SK-N-SH treated with all-trans-retinoic acid at 6 μM for 48 hours (cell line): ENCODE measurements around the gene ITGB7.

ENCODE experiments used
- ATAC-seq: fragments of 200-7000 bp; cut with Tn5 transposase; 3 replicates; pipeline ENCODE4 v1.9.1; 2020; ENCODE audit warnings: mild to moderate bottlenecking, moderate library complexity
- ARNTL ChIP-seq: fragments of 450-650 bp; formaldehyde crosslinking; IDR thresholded peaks from 2 replicates; pipeline ENCODE4 v1.5.0; 2020; ENCODE audit warnings: low read depth, mild to moderate bottlenecking, moderate library complexity, borderline replicate concordance
- CSDC2 ChIP-seq: fragments of 250-450 bp; sonication (Bioruptor Pico); IDR thresholded peaks from 2 replicates; pipeline ENCODE4 v1.5.0; 2020; ENCODE audit warnings: mild to moderate bottlenecking, moderate library complexity
- ESRRG ChIP-seq: fragments of 250-450 bp; sonication (Bioruptor Pico); IDR thresholded peaks from 2 replicates; pipeline ENCODE4 v1.6.1; 2021; ENCODE audit warnings: mild to moderate bottlenecking
- GLIS3 ChIP-seq: fragments of 250-450 bp; sonication (Bioruptor Pico); IDR thresholded peaks from 2 replicates; pipeline ENCODE4 v1.5.0; 2020; ENCODE audit warnings: mild to moderate bottlenecking, moderate library complexity
- ISL1 ChIP-seq: fragments of 250-450 bp; sonication (Bioruptor Pico); IDR thresholded peaks from 2 replicates; pipeline ENCODE4 v2.1.2; 2022; ENCODE audit warnings: mild to moderate bottlenecking, moderate library complexity
- OSR1 ChIP-seq: fragments of 250-450 bp; sonication (Bioruptor Pico); IDR thresholded peaks from 2 replicates; pipeline ENCODE4 v1.8.0; 2022; ENCODE audit warnings: moderate library complexity, mild to moderate bottlenecking, inconsistent platforms
- SNAI2 ChIP-seq: fragments of 250-450 bp; sonication (Bioruptor Pico); IDR thresholded peaks from 2 replicates; pipeline ENCODE4 v1.5.0; 2020; ENCODE audit warnings: mild to moderate bottlenecking, moderate library complexity
- TOX ChIP-seq: fragments of 250-450 bp; sonication (Bioruptor Pico); IDR thresholded peaks from 2 replicates; pipeline ENCODE4 v1.8.0; 2021; ENCODE audit warnings: mild to moderate bottlenecking, moderate library complexity, borderline replicate concordance
- ZC3H10 ChIP-seq: fragments of 250-450 bp; sonication (Bioruptor Pico); IDR thresholded peaks from 2 replicates; pipeline ENCODE4 v1.5.1; 2021; ENCODE audit warnings: mild to moderate bottlenecking, moderate library complexity
- ZFP3 ChIP-seq: fragments of 250-450 bp; sonication (Bioruptor Pico); IDR thresholded peaks from 2 replicates; pipeline ENCODE4 v1.5.0; 2020; ENCODE audit warnings: mild to moderate bottlenecking, moderate library complexity
- ZFP30 ChIP-seq: fragments of 450-650 bp; formaldehyde crosslinking; IDR thresholded peaks from 2 replicates; pipeline ENCODE4 v1.5.0; 2022; ENCODE audit warnings: mild to moderate bottlenecking, moderate library complexity
- ZNF565 ChIP-seq: fragments of 450-650 bp; formaldehyde crosslinking; conservative IDR thresholded peaks from 2 replicates; pipeline ENCODE4 v1.5.0; 2020; ENCODE audit warnings: low read depth, mild to moderate bottlenecking, moderate library complexity
- ZNF70 ChIP-seq: fragments of 450-650 bp; formaldehyde crosslinking; IDR thresholded peaks from 2 replicates; pipeline ENCODE4 v1.5.0; 2020; ENCODE audit warnings: mild to moderate bottlenecking, moderate library complexity
- TF ChIP-seq, protein P1 (sequence below): fragments of 250-450 bp; sonication (Bioruptor Pico); IDR thresholded peaks from 2 replicates; pipeline ENCODE4 v1.8.0; 2021; ENCODE audit warnings: low read depth, mild to moderate bottlenecking, moderate library complexity, borderline replicate concordance
- TF ChIP-seq, protein P2 (sequence below): fragments of 250-450 bp; sonication (Bioruptor Pico); IDR thresholded peaks from 2 replicates; pipeline ENCODE4 v1.5.1; 2021; ENCODE audit warnings: mild to moderate bottlenecking, moderate library complexity
- TF ChIP-seq, protein P3 (sequence below): fragments of 250-450 bp; sonication (Bioruptor Pico); IDR thresholded peaks from 2 replicates; pipeline ENCODE4 v1.8.0; 2020; ENCODE audit warnings: mild to moderate bottlenecking, moderate library complexity, borderline replicate concordance
- TF ChIP-seq, protein P4 (sequence below): fragments of 250-450 bp; sonication (Bioruptor Pico); IDR thresholded peaks from 2 replicates; pipeline ENCODE4 v1.5.0; 2020; ENCODE audit warnings: mild to moderate bottlenecking, moderate library complexity

The ITGB7 gene

DNA sequence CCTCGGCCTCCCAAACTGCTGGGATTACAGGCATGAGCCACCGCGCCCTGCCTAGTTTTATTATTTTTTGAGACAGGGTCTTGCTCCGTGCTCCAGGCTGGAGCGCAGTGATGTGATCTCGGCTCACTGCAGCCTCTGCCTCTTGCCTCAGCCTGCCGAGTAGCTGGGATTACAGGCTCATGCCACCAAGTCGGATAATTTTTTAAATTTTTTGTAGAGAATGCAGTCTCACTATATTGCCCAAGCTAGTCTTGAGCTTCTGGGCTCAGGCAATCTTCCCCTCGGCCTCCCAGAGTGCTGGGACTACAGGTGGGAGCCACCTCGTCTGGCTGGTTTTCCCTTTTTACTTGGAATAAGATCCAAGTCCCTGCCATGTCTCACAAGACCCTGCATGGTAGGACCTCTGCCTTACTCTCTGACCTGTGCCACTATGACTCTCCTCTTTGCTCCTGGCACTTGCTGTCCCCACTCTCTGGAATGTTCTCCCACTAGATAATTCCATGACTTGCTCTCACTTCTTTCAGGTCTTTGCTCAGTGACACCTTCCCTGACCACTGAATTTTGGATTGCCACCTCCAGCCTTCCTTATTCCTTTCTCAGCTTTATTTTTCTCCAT, 32.7 kb upstream of the ITGB7 start:
- ATAC-seq: no peak

DNA sequence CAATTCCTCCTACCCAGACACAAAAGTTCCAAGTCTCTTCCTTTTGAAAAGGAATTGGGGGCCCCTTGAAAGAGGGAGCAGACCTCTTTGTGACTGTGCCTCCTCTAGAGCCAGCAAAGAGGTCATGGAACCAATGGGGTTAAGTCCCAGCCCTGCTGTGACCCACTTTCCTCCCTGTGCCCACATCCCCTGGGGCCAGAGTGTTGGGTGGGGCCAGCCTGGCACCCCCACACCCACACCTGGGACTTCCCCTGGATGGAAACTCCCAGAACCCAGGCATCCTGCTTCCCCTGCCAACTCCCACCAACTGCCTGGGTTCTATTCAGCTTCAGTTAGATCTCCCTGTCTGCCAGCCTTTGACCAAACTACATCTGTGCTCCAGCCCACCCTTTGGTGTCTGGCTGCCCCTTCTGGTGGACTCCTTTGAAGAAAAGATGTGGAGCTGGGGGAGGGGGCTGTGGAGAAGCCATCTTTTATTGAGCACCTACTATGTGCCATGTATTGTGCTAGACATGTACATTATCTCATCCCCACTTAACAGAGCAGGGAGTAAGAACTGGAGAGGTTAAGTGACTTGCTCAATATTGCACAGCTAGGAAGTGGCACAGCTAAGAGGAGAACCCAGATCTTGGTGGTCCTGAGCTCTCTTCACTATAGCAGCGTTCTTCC, 29.5 kb upstream of the ITGB7 start:
- TF ChIP-seq ZNF565: no peak
- TF ChIP-seq, protein P1, sequence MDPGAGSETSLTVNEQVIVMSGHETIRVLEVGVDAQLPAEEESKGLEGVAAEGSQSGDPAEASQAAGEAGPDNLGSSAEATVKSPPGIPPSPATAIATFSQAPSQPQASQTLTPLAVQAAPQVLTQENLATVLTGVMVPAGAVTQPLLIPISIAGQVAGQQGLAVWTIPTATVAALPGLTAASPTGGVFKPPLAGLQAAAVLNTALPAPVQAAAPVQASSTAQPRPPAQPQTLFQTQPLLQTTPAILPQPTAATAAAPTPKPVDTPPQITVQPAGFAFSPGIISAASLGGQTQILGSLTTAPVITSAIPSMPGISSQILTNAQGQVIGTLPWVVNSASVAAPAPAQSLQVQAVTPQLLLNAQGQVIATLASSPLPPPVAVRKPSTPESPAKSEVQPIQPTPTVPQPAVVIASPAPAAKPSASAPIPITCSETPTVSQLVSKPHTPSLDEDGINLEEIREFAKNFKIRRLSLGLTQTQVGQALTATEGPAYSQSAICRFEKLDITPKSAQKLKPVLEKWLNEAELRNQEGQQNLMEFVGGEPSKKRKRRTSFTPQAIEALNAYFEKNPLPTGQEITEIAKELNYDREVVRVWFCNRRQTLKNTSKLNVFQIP: no peak
- no peak for TF ChIP-seq SNAI2 (CRISPR knock-in tag)
- TF ChIP-seq, protein P2, sequence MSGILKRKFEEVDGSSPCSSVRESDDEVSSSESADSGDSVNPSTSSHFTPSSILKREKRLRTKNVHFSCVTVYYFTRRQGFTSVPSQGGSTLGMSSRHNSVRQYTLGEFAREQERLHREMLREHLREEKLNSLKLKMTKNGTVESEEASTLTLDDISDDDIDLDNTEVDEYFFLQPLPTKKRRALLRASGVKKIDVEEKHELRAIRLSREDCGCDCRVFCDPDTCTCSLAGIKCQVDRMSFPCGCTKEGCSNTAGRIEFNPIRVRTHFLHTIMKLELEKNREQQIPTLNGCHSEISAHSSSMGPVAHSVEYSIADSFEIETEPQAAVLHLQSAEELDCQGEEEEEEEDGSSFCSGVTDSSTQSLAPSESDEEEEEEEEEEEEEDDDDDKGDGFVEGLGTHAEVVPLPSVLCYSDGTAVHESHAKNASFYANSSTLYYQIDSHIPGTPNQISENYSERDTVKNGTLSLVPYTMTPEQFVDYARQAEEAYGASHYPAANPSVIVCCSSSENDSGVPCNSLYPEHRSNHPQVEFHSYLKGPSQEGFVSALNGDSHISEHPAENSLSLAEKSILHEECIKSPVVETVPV: no peak
- TF ChIP-seq ESRRG (CRISPR knock-in tag): no peak
- TF ChIP-seq GLIS3 (CRISPR knock-in tag): no peak
- no peak for TF ChIP-seq ZFP30 (CRISPR knock-in tag)
- TF ChIP-seq CSDC2: no peak
- no peak for TF ChIP-seq ZNF70 (CRISPR knock-in tag)
- TF ChIP-seq, protein P3, sequence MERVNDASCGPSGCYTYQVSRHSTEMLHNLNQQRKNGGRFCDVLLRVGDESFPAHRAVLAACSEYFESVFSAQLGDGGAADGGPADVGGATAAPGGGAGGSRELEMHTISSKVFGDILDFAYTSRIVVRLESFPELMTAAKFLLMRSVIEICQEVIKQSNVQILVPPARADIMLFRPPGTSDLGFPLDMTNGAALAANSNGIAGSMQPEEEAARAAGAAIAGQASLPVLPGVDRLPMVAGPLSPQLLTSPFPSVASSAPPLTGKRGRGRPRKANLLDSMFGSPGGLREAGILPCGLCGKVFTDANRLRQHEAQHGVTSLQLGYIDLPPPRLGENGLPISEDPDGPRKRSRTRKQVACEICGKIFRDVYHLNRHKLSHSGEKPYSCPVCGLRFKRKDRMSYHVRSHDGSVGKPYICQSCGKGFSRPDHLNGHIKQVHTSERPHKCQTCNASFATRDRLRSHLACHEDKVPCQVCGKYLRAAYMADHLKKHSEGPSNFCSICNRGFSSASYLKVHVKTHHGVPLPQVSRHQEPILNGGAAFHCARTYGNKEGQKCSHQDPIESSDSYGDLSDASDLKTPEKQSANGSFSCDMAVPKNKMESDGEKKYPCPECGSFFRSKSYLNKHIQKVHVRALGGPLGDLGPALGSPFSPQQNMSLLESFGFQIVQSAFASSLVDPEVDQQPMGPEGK (CRISPR knock-in tag): no peak
- TF ChIP-seq ISL1 (CRISPR knock-in tag): no peak
- no peak for TF ChIP-seq ZFP3 (CRISPR knock-in tag)
- TF ChIP-seq, protein P4, sequence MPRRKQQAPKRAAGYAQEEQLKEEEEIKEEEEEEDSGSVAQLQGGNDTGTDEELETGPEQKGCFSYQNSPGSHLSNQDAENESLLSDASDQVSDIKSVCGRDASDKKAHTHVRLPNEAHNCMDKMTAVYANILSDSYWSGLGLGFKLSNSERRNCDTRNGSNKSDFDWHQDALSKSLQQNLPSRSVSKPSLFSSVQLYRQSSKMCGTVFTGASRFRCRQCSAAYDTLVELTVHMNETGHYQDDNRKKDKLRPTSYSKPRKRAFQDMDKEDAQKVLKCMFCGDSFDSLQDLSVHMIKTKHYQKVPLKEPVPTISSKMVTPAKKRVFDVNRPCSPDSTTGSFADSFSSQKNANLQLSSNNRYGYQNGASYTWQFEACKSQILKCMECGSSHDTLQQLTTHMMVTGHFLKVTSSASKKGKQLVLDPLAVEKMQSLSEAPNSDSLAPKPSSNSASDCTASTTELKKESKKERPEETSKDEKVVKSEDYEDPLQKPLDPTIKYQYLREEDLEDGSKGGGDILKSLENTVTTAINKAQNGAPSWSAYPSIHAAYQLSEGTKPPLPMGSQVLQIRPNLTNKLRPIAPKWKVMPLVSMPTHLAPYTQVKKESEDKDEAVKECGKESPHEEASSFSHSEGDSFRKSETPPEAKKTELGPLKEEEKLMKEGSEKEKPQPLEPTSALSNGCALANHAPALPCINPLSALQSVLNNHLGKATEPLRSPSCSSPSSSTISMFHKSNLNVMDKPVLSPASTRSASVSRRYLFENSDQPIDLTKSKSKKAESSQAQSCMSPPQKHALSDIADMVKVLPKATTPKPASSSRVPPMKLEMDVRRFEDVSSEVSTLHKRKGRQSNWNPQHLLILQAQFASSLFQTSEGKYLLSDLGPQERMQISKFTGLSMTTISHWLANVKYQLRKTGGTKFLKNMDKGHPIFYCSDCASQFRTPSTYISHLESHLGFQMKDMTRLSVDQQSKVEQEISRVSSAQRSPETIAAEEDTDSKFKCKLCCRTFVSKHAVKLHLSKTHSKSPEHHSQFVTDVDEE (CRISPR knock-in tag): no peak
- TF ChIP-seq ZC3H10 (CRISPR knock-in tag): no peak
- TF ChIP-seq TOX (CRISPR knock-in tag): no peak
- no peak for ATAC-seq

More for the DNA sequence above, 32.7 kb upstream of the ITGB7 start:
- no peak for TF ChIP-seq ZFP3 (CRISPR knock-in tag)
- no peak for TF ChIP-seq OSR1 (CRISPR knock-in tag)
- TF ChIP-seq, protein P1: no peak
- TF ChIP-seq ESRRG (CRISPR knock-in tag): no peak
- no peak for TF ChIP-seq ARNTL (CRISPR knock-in tag)
- TF ChIP-seq GLIS3 (CRISPR knock-in tag): no peak
- TF ChIP-seq, protein P3 (CRISPR knock-in tag): no peak
- TF ChIP-seq ZNF565: no peak
- TF ChIP-seq, protein P4 (CRISPR knock-in tag): no peak
